GM11168 (cell line): ENCODE data around the gene PHF12.

ENCODE experiments used
- in situ Hi-C: fragments of 300-500 bp; cut with MboI; formaldehyde crosslinking; loops from one replicate; pipeline ENCODE4 v1.12.0; 2022; ENCODE audit warnings: low sequenced_read_pairs; ENCODE audit not compliant: unreplicated experiment

The PHF12 gene

DNA sequence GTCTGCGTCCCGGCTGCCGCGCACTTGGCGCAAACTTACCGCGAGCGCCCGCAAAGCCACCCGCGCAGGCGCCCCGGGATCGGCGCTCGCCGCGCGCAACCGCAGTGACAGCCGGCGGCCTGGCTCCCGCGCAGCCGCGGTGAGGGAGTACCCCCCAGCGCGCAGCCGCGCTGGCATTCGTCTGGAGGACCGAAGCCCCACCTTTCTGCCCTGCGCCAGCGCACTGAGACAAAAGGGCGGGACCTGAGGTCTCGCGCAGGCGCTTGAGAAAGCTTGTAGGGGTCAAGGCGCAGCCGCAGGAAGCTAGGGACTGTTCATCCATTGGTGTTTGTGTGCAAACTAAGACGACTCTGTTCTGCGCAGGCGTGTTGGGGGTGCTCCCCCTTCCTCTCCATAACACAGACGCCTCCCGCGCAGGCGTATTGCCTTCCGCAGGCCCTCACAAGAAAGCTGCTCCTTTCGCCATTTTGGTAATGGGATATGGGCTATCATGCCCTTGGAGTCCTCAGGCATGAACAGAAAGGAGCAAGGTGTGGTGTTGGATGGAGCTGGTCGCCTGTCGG is at the start of gene PHF12:
Gene PHF12 (minus strand): TSS at position 91 of the 563 bp plus-strand sequence. CDS start 558 bp downstream, outside the sequence.
- in situ Hi-C loops = no loop called here

DNA sequence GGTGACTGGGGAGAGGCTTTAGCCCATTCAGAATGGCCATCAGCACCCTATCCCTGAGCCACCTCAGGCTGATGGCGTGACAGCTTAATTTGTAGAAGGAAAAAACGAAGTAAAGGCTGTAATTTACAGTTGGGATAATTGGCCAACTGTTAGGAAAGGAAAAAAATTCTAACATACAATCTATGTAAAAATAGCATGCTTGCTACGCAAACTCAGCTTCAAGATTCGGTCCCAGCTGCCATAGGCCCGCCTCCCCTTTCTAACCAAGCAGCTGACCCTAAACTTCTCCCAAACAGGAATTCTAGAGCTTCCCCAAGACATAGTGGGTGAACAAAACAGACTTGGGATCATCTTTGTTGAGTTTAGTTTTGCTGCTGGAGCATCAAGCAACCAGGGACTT is 49.7 kb upstream of the PHF12 start:
- in situ Hi-C loops = no loop called here

GRCh38 chr17:28999206-28999605 is 47.9 kb upstream of the PHF12 start:
- in situ Hi-C loops = no loop called here

- in situ Hi-C loops = no loop called here
Observed at GRCh38 chr17:28997806-28998205, 46.5 kb upstream of the PHF12 start.

DNA sequence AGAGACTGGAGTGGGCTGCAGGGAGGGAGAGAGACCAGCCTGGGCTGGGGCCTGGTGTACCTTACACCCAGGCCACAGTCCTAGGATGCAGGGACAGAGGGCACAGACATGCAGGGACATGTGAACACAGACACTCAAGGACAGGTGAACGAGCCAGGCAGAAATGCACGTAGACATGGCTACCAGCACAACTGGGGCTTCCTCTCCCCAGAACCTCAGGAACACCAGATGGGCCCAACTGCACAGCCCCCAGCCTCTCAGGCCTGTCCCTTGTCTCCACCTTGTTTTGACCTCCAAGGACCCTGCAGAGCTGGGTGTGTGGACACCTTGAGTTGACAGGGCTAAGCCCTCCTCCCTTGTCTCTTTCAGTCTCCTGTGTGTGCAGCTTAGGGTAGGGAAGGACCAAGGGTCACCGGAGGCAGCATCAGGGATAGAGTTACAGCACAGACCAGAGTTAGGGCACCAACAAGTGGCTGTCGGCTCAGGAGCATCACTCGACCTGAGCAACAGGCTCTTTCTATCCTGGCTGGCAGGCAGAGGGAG is 45.3 kb upstream of the PHF12 start:
- in situ Hi-C loops = no loop called here

DNA sequence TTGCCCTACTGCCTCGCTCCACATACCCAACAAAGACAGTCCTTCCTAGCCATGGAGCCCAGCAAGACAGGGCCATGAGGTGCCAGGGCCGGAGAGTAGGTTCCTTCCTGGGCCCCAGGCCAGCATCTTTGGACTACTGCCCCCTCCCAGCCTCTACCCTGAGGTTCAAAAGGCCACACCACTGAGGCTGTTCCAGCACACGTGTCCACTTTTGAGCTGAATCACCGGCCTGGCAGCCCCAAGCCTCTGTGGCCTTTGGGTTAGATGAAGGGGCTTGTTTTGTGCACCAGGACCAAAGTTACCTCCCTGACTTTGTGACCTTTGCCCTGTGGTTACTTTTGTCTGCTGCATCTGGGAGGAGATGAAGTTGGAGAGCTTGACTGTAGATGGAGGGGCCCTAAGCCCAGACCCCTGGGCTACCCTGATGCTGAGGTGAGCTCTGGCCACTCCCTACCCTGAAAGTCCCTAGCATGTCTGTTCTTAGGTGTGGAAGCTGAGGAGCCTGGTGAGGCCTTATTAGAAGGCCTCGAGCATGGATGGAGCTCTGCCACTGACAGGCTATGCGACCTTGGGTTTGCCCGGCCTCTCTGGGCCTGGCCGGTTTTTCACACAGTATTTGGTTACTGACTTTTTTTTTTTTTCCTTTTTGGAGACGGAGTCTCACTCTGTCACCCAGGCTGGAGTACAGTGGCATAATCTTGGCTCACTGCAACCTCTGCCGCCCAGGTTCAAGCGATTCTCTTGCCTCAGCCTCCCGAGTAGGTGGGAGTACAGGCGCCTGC is 42.5 kb upstream of the PHF12 start:
- in situ Hi-C loops = no loop called here

DNA sequence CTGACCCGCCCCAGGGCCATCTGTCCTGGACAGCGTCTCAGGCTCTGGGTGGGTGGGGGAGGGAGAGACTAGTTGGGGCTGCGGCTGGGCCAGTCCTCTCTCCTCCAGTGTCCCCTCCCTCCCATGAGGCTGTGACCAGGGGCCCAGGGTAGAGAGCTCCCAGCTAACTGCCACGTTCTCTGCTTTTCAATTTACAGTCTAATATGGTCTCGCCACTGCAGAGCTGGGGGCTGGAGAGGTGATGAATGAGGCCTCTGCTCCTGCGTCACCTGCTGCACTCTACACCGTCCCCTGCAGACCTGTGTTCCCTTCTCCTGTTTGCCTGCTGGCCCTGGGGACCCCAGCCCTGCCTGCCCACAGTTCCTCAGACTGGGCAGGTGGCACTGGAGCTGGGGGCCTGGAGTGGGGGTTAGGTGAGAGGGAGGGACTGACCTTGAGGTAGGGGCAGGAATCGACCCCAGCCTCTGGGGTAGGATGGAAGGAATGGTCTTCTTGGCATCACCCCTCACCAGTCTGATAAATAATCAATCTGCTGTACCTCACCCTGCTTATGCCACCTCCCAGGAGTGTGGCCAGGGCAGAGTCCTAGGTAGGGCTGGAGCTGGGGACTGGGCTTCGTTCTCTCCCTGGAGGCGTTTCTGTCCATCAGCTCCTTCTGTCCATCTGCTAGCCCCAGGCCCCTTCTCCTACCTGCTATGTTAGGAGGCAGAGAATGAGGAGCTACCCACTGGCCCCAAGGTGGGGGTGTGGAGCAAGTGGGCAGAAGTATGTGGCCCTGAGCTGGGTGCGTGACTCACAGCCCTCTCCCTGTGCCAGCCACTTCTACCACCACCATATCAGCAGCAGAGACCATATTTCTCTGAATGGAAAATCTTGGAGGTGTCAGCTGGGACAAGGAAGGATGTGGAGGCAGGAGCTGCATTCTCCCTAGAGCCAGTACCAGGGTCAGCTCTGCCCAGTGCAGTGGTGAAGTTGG is 41.6 kb upstream of the PHF12 start:
- in situ Hi-C loops = no loop called here

DNA sequence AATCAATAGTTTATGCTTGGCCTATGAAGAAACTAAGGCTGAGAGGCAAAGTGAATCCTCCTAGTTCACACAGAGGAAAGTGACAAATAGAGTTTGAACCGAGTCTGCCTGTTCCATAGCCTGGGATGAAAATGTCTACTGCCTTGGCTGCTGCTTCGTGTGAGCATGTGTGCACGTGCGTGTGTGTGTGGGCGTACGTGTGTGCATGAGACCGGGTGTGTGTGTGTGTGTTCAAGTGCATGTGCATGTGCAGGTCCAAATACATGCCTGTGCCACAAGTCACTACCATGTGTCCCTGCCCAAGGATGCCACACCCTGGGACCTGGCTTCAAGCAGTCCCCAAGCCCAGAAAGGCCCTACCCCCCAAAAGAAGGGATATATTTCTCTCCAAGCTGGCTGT is 40.9 kb upstream of the PHF12 start:
- in situ Hi-C loops = no loop called here

- in situ Hi-C loops = no loop called here
Observed at GRCh38 chr17:28991779-28992178, 40.5 kb upstream of the PHF12 start.

DNA sequence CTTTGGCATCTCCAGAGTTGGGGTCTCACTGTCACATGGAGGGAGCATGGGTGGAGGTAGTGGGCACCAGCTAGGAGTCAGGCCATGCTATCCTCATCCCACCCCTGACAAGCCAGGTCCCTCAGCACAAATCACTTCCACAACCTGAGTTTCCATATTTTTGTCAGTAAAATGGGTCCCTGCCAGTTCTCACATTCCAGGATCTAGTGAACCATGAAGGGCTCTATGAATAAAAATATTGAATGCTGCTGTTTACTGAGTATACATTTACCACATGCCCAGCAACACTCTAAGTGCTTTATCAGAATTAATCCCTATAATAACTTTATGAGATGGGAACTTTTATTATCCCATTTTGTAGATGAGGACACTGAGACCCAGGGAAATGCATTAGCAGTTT is 37.7 kb upstream of the PHF12 start:
- in situ Hi-C loops = no loop called here

DNA sequence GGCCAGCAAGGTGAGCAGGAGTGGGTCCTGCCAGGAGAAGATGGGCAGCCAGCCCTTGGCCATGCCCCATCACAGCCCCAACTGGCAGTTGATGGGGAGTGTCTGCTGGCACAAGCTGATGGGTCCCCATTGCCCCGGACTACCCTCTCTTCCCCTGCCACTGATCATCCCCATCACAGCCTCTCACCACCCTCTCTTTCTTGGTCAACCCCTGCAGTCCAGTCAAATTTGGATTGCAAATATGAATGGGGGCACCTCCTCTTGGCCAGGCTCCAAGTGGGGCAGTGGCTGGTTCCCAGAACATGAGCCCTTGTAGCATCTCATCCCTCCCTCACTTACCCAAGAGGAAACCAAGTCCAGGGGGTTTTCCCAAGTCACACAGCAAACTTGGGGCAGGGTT is 37.2 kb upstream of the PHF12 start:
- in situ Hi-C loops = no loop called here

GRCh38 chr17:28986714-28987655 is 35.7 kb upstream of the PHF12 start:
- in situ Hi-C loops = no loop called here

DNA sequence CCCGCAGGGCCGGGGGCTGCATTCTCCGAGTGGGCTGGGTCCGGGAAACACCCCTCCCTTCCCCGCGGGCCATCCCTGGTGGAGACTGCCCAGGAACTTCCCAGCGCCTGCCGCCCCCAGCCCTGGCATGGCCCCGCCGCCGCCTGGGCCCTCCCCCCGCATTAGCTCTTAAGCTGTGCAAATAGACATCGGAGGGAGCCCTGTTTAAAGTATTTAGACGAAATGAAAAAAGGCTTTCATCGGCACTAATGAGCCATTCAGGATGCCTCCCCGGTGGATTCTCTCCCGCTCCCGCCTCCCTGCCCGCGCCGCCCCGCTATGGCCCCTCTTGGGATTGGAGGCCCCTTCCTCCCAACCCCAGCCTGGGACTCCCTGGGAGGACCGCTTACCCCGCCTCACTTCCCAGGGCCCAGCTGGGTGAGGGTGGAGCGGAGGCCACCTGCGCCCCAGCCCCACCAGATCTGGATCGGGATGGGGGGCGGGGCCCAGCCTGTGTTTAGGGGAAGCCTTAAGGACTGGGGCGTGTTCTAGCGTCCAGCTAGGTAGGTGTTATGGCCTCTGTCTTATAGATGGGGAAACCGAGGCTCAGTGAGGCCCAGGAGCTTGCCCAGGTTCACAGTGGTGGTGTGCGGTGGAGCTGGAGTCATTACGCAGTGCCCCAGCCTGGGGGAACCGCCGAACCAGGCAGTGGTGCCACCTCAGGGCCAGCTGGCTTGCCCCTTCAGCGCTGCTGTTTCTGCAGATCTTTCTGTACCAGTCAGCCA is 34.8 kb upstream of the PHF12 start:
- in situ Hi-C loops = no loop called here

GRCh38 chr17:28983286-28984230 is 32.2 kb upstream of the PHF12 start:
- in situ Hi-C loops = no loop called here

DNA sequence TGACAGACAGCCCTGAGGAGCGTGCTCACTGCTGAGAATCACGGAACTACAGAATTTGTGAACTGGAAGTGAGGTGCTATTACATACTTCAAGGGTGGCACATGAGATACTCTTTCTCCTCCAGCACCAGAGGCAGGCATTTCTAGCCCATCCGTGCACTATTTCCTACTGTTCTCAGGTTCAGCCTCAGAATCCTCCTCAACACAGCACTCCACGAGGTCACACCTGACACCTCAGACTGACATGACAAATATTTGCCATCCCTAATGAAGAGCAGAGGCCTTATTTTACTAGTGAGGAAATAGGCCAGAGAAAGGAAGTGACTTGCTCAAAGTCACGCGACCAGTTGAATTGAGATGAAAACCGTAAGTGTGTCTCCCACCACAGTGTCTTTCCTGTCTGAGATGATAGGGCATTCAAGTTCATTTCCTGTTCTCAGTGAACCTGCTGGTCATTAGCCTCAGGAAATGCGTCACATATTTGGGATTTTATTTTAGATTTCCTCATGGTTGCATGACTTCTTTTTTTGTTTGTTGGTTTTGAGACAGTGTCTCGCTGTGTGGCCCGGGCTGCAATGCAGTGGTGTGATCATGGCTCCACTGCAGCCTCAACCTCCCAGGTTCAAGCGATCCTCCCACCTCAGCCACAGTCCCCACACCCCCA is 30.9 kb upstream of the PHF12 start:
- in situ Hi-C loops = no loop called here

DNA sequence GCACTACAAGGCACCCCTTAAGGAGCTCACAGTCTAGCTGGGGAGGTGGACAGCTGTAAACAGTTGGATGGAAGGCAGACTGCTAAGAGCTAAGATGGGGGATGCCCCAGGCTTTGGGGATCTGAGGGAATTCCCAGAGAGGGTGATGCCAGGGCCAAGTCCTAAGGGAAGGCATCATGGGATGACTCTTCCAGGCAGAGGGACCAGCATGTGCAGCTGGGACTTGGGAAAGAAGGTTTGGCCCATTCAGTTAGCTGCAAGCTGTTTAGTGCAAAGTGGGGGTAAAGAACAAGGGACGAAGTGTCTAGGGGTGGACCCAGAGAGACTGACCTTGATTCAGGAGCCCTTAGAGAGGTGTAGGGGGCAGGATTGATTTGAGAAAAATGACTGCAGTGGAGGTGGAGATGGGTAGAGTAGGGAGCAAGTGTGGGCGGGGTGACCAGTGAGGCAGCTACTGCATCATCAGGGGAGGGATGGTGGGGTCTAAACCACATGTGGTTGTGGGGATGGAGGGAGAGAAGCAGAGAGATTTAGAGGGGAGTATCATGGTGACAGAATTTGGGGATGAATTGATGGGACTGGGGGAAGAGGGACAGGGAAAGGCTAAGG is 27.1 kb upstream of the PHF12 start:
- in situ Hi-C loops = no loop called here
